CD4-positive, alpha-beta memory T cell (primary cell): ENCODE results near the gene ADAMTS16. TPM values are rescaled to one million over a fixed set of nuclear protein-coding genes. Genes with fewer than 3 reads are reported as not detected.

ENCODE experiments used
- CTCF ChIA-PET: fragments of 350-600 bp; sonication (Branson Sonifier 250); formaldehyde crosslinking; loops from one replicate; lab custom pipeline; 2021; ENCODE audit warnings: inconsistent platforms; ENCODE audit not compliant: partially characterized antibody; lab: Charles Lee
- POLR2A ChIA-PET: fragments of 350-600 bp; sonication (Branson Sonifier 250); formaldehyde crosslinking; loops from one replicate; lab custom pipeline; 2021; ENCODE audit not compliant: partially characterized antibody; lab: Charles Lee
- DNase-seq, 5 donors: peaks; one replicate each; pipeline versions ENCODE4 v3.0.0 to v3.0.0-alpha.2; 2020 to 2022; ENCODE audit warnings: mixed read lengths in 1 of 5
- H3K27ac ChIP-seq: one replicate; pipeline ENCODE4 v1.7.0; 2013; ENCODE audit warnings: low read depth, low read length
- H3K27me3 ChIP-seq: 2 replicates; pipeline ENCODE4 v1.7.0; 2013; ENCODE audit warnings: mild to moderate bottlenecking, low read length, moderate library complexity; ENCODE audit not compliant: insufficient read depth
- H3K36me3 ChIP-seq: 2 replicates; pipeline ENCODE4 v1.7.0; 2013; ENCODE audit warnings: mild to moderate bottlenecking, low read length, moderate library complexity; ENCODE audit not compliant: insufficient read depth
- H3K4me1 ChIP-seq: 2 replicates; pipeline ENCODE4 v1.7.0; 2013; ENCODE audit warnings: mild to moderate bottlenecking, low read length, moderate library complexity; ENCODE audit not compliant: insufficient read depth
- H3K4me3 ChIP-seq, 2 donors: one replicate each; pipeline ENCODE4 v1.7.0; 2013; ENCODE audit warnings: low read length in 2 of 2, mild to moderate bottlenecking in 1 of 2
- H3K9me3 ChIP-seq, 2 donors: one replicate each; pipeline ENCODE4 v1.7.0; 2013; ENCODE audit warnings: low read length in 2 of 2, control low read depth in 1 of 2; ENCODE audit not compliant: control insufficient read depth in 1 of 2
- H3K27ac Mint-ChIP-seq, 7 donors: one replicate each; pipeline ENCODE4 v1.8.0; 2020 to 2021; ENCODE audit warnings: mixed read lengths in 7 of 7, mild to moderate bottlenecking in 6 of 7, inconsistent platforms in 3 of 7, moderate library complexity in 3 of 7
- H3K27me3 Mint-ChIP-seq, 2 donors: one replicate each; pipeline ENCODE4 v1.8.0; 2020 to 2021; ENCODE audit warnings: mixed read lengths in 2 of 2
- H3K36me3 Mint-ChIP-seq, 2 donors: one replicate each; pipeline ENCODE4 v1.8.0; 2020 to 2021; ENCODE audit warnings: mixed read lengths in 2 of 2, inconsistent platforms in 1 of 2, mild to moderate bottlenecking in 1 of 2
- H3K4me1 Mint-ChIP-seq, 4 donors: one replicate each; pipeline ENCODE4 v1.8.0; 2020 to 2021; ENCODE audit warnings: mixed read lengths in 4 of 4, mild to moderate bottlenecking in 1 of 4
- H3K4me3 Mint-ChIP-seq, 8 donors: one replicate each; pipeline ENCODE4 v1.8.0; 2020 to 2021; ENCODE audit warnings: mixed read lengths in 8 of 8, mild to moderate bottlenecking in 7 of 8, moderate library complexity in 6 of 8, inconsistent platforms in 3 of 8
- H3K9me3 Mint-ChIP-seq, 8 donors: one replicate each; pipeline ENCODE4 v1.8.0; 2020 to 2021; ENCODE audit warnings: mixed read lengths in 8 of 8, mild to moderate bottlenecking in 5 of 8, inconsistent platforms in 3 of 8, moderate library complexity in 1 of 8
- intact Hi-C: fragments of 100-400 bp; cut with micrococcal nuclease; formaldehyde crosslinking; loops from one replicate; pipeline ENCODE4 v1.15.1; 2023
- polyA plus RNA-seq, 2 donors: library from polyadenylated mRNA; unstranded; fragments of 300-500 nt; fragmentation: Illumina TruSeq; gene quantifications; one replicate each; pipeline ENCODE4 v1.2.3, GENCODE V29; 2021
- total RNA-seq, 2 experiments: library from RNA; stranded (reverse); gene quantifications; one replicate each; pipeline ENCODE4 v1.2.3, GENCODE V29; 2021

ADAMTS16 gene
- total and polyA plus RNA-seq, 4 experiments from 2014 or later, result not detected

DNA sequence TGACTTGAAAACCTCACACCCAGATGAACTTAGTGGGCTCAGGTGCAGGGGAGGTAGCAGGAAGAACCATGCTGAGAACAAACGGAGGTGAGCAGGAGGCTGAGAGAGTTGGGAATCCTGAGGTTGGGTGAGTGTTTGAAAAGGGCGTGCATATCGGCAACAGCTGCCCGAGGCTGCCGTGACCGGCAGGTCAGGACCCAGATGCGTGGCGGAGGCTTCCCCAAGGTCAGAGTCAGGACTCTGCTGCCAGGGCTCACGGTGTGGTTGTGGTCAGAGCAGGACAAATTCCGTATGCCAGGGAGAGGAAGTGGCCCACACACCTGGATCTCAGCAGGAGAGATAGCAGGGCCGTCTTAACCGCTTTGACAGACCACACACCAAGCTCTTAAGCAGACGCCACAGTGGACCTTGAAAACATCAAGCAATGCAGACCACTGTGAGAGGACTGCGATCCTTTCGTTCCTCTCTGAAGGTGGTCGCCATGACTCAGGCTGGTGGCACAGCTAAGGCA lies 43.1 kb downstream of the ADAMTS16 start:
- Mint-ChIP-seq H3K27me3 (peaks cover 4 to 6% of the 10 kb centered on the region in 2 donors), H3K9me3 (peaks cover 0 to 3% (median 0%) of the 10 kb centered on the region in 8 donors), H3K4me1 (peaks cover 0 to 8% (median 1%) of the 10 kb centered on the region in 4 donors), H3K4me3 (peak overlapping the region in 1 of 8 donors; percentile 5), H3K36me3 (no peaks in the 10 kb centered on the region), H3K27ac (peak overlapping the region in 2 of 7 donors; percentile 3 to 42)
- ChIA-PET POLR2A (no interaction called here), CTCF (no interaction called here)
- Histone ChIP-seq H3K4me3 (no peak overlapping the region), H3K27ac (no peak overlapping the region), H3K36me3 (no peaks in the 10 kb centered on the region), H3K27me3 (no peaks in the 10 kb centered on the region), H3K4me1 (no peaks in the 10 kb centered on the region), H3K9me3 (no peaks in the 10 kb centered on the region)
- intact Hi-C loops, result no loop called here
- no peak for DNase-seq

DNA sequence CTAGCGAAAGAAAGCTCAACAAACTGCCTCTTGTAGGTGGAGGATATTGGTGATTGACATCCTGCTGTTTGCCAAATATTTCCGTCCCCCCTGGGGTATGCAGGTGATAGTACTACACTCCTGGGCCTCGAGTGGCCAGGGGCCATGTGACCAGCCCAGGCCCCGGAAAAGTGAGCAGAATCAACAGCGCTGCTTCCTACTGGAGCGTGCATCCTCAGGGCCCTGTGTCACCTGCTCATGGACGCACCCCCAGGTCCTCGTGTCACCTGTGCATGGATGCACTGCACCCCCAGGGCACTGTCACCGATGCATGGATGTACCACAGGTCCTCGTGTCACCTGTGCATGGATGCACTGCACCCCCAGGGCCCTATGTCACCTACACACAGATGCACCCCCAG lies 43.8 kb downstream of the ADAMTS16 start:
- ChIA-PET POLR2A (no interaction called here), CTCF (no interaction called here)
- no peak overlapping the region for H3K27ac ChIP-seq

DNA sequence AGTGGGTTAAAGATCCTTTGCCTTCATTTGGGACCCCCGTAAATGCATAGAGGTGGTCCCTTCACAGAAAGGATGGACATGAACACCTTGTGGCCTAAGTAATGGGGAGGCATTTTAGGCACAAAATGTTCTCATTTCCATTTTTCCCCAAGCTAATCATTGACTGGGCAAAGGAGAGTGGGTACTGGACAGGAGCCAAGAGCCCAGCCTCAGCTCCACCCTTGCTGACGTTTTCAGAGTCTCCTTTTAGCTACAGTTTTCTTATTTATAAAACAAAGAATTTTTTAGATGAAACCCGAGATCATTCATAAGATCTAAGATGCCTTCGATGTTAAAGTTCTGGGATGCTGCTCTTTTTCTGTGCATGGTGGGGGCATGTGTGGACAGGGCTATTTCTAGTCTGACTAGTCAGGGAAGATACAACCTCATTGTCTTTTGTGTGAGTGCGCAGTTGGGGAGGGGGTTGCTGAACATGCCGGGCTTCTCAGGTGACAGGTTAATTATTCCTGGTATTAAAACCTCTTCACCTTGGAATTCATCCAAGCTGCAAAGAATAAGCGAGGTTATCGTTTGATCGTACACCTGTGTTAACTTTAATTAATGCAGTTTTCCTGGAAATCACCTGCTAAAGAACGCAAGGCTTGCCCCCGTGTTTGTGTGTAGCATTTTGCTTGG lies 48.4 kb downstream of the ADAMTS16 start:
- H3K27me3 Mint-ChIP-seq, result no peaks in the 10 kb centered on the region

More for the DNA sequence above, 43.8 kb downstream of the ADAMTS16 start:
- H3K27me3 Mint-ChIP-seq, result peaks cover 4 to 6% of the 10 kb centered on the region in 2 donors
- H3K27ac Mint-ChIP-seq, result no peak overlapping the region
- H3K4me1 ChIP-seq, result no peaks in the 10 kb centered on the region
- no peaks in the 10 kb centered on the region for H3K27me3 ChIP-seq
- H3K36me3 Mint-ChIP-seq, result no peaks in the 10 kb centered on the region
- no peak for DNase-seq
- H3K36me3 ChIP-seq, result no peaks in the 10 kb centered on the region
- H3K4me3 ChIP-seq, result no peak overlapping the region
- no peak overlapping the region for H3K4me3 Mint-ChIP-seq
- peaks cover 0 to 3% (median 0%) of the 10 kb centered on the region in 8 donors for H3K9me3 Mint-ChIP-seq
- H3K4me1 Mint-ChIP-seq, result peaks cover 0 to 8% (median 1%) of the 10 kb centered on the region in 4 donors
- no peaks in the 10 kb centered on the region for H3K9me3 ChIP-seq
- intact Hi-C loops, result no loop called here

DNA sequence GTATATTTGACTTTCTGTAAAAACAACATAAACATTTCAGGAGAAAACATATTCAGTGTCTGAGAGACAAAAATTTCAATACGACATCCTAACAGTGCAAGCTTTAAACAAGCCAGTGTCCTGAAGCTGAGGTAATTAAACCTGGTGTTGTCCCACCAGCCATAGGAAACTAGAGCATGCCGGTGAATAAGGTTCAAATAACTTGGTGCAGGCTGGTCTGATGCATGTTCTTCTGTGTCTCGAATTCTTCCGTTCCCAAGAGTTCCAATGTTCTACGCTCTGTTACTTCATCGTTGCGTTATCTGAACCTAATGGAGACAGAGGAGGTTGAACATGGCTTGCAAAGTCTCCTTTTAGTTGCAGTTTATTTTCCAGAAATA lies 48.9 kb downstream of the ADAMTS16 start:
- ChIA-PET POLR2A (no interaction called here), CTCF (no interaction called here)
- DNase-seq, result no peak
- Histone ChIP-seq H3K27ac (no peak overlapping the region), H3K9me3 (no peaks in the 10 kb centered on the region), H3K4me1 (no peaks in the 10 kb centered on the region), H3K27me3 (no peaks in the 10 kb centered on the region), H3K36me3 (no peaks in the 10 kb centered on the region), H3K4me3 (no peak overlapping the region)
- Mint-ChIP-seq H3K4me1 (no peaks in the 10 kb centered on the region), H3K27me3 (no peaks in the 10 kb centered on the region), H3K4me3 (no peak overlapping the region), H3K9me3 (peaks cover 0 to 3% (median 0%) of the 10 kb centered on the region in 8 donors), H3K36me3 (no peaks in the 10 kb centered on the region), H3K27ac (no peak overlapping the region)
- intact Hi-C loops, result no loop called here

More for the DNA sequence above, 48.4 kb downstream of the ADAMTS16 start:
- no peak overlapping the region for H3K27ac ChIP-seq
- no peaks in the 10 kb centered on the region for H3K27me3 ChIP-seq
- Mint-ChIP-seq H3K27ac (no peak overlapping the region), H3K4me3 (no peak overlapping the region), H3K9me3 (peaks cover 0 to 3% (median 0%) of the 10 kb centered on the region in 8 donors), H3K4me1 (peaks cover 0 to 1% (median 0%) of the 10 kb centered on the region in 4 donors), H3K36me3 (no peaks in the 10 kb centered on the region)
- no peak overlapping the region for H3K4me3 ChIP-seq
- ChIA-PET CTCF (no interaction called here), POLR2A (no interaction called here)
- H3K9me3 ChIP-seq, result no peaks in the 10 kb centered on the region
- no peaks in the 10 kb centered on the region for H3K4me1 ChIP-seq
- H3K36me3 ChIP-seq, result no peaks in the 10 kb centered on the region
- intact Hi-C loops, result no loop called here
- no peak for DNase-seq

DNA sequence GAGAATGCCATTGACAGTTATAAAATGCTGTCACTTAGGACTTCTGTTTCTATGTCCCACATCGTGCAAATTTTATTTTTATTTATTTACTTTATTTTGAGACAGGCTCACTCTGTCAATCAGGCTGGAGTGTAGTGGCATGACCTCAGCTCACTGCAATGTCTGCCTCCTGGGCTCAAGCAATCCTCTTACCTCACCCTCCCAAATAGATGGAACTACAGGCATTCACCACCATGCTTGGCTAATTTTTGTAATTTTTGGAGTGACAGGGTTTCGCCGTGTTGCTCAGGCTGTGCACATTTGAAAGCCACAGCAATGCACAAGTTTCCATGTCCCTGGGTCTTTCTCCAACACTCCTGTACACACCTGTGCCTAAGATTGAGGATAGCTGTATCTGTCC lies 51.8 kb downstream of the ADAMTS16 start:
- Histone ChIP-seq H3K4me3 (no peak overlapping the region), H3K36me3 (no peaks in the 10 kb centered on the region), H3K4me1 (no peaks in the 10 kb centered on the region), H3K27ac (no peak overlapping the region), H3K27me3 (no peaks in the 10 kb centered on the region), H3K9me3 (no peaks in the 10 kb centered on the region)
- no peak for DNase-seq
- peaks cover 0 to 3% (median 0%) of the 10 kb centered on the region in 8 donors for H3K9me3 Mint-ChIP-seq
- POLR2A ChIA-PET, result no interaction called here
- no peaks in the 10 kb centered on the region for H3K4me1 Mint-ChIP-seq
- CTCF ChIA-PET, result no interaction called here
- intact Hi-C loops, result no loop called here
- H3K4me3 Mint-ChIP-seq, result no peak overlapping the region
- H3K36me3 Mint-ChIP-seq, result no peaks in the 10 kb centered on the region
- H3K27ac Mint-ChIP-seq, result no peak overlapping the region
- peaks cover 0 to 3% of the 10 kb centered on the region in 2 donors for H3K27me3 Mint-ChIP-seq

DNA sequence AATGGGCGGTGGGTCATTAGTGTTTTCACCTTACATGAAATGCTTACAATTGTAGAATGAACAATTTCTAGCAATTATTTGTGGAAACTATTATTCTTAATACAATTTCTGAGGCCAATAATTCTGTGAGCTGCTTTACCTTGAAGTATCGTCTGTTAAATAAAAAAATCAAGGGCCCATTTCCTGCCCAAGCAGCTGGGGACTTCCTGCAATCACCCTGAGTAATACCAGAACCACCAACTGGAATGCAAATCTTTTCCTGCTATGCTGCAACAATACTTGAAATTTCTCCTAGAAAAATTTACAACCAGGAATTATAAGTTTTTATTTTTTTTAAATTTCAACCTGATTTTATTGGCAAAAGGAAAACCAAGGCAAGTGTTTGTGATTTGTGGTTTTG lies 52.6 kb downstream of the ADAMTS16 start:
- Histone ChIP-seq H3K9me3 (no peaks in the 10 kb centered on the region), H3K27ac (no peak overlapping the region), H3K27me3 (no peaks in the 10 kb centered on the region), H3K4me3 (no peak overlapping the region), H3K36me3 (no peaks in the 10 kb centered on the region), H3K4me1 (no peaks in the 10 kb centered on the region)
- Mint-ChIP-seq H3K27ac (no peak overlapping the region), H3K27me3 (peaks cover 0 to 3% of the 10 kb centered on the region in 2 donors), H3K4me3 (no peak overlapping the region), H3K36me3 (no peaks in the 10 kb centered on the region), H3K4me1 (no peaks in the 10 kb centered on the region), H3K9me3 (peaks cover 0 to 2% (median 0%) of the 10 kb centered on the region in 8 donors)
- intact Hi-C loops, result no loop called here
- CTCF ChIA-PET, result interaction anchor here (0.8 kb wide), 1 partner anchor 14 kb away, joined by 3 read pairs; no protein-coding TSS in a partner anchor
- POLR2A ChIA-PET, result no interaction called here
- no peak for DNase-seq

DNA sequence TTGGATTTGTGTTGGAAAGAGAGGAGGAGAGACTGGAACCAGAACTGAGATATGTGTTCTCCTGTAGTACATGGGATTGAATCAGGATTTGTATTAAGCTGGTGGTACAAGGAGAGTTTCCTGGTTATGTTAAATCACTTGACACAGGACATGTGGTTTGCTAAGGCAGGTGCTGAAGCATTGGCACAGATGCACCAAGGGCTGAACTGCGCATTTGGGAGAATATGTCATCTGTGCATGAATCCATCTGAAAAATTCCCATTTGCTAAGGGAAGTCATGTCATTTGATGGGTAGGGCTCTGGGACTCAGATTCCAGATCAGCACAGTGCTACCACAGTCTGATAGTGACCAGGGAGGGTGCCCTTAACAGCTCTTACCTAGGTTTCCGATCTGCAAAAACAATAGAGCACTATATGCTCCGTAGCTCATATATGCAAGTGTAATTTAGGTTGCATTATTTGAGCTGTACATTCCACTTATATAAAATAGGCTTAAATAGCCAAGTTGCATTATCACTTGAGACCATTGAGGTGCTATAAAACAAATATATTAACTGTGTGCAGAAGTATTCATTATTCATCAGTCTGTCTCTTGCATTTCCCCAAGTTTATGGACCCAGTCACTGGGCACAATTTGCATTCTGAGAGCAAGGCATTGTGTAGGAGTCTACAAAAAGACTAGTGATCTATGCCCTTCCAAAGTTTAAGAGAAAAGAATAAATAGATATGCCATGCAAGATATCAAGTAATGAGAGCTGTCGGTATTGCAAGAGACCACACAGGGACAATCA lies 55.2 kb downstream of the ADAMTS16 start:
- peaks cover 0 to 3% of the 10 kb centered on the region in 2 donors for H3K27me3 Mint-ChIP-seq
- CTCF ChIA-PET, result no interaction called here
- peaks cover 0 to 2% (median 0%) of the 10 kb centered on the region in 8 donors for H3K9me3 Mint-ChIP-seq
- H3K27ac Mint-ChIP-seq, result no peak overlapping the region
- DNase-seq, result no peak
- no peaks in the 10 kb centered on the region for H3K4me1 Mint-ChIP-seq
- Histone ChIP-seq H3K4me1 (no peaks in the 10 kb centered on the region), H3K9me3 (no peaks in the 10 kb centered on the region), H3K36me3 (no peaks in the 10 kb centered on the region), H3K27me3 (no peaks in the 10 kb centered on the region), H3K27ac (no peak overlapping the region), H3K4me3 (no peak overlapping the region)
- no peak overlapping the region for H3K4me3 Mint-ChIP-seq
- POLR2A ChIA-PET, result no interaction called here
- intact Hi-C loops, result no loop called here
- no peaks in the 10 kb centered on the region for H3K36me3 Mint-ChIP-seq
